Measurements from ENCODE around the gene ATP8B1.

The ATP8B1 gene

DNA sequence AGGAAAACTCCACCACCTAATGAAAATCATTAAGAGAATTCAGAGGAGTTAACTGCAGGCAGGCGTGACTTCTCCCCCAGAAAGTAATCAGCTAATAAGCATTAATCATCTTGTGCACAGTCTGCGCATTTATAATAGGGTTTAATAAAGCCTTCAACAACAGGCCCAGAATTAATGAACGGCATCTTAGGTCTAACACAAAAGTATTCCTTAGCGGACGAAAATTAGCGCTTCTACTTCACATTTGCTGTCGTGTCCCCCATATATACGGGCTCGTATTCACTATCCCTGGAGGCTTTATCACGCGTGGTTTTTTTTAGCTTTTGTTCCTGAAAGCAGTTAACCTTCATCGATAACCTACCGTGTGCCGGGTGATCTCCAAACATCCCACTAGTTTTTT is 1.8 kb downstream of the ATP8B1 start:
- in situ Hi-C loops (cut with HindIII; ENCODE audit: low pct_ligation_motif_present, low pct_unique_long_range_greater_than_20kb, low sequenced_read_pairs) = no loop called here
- DNase-seq = no peak

DNA sequence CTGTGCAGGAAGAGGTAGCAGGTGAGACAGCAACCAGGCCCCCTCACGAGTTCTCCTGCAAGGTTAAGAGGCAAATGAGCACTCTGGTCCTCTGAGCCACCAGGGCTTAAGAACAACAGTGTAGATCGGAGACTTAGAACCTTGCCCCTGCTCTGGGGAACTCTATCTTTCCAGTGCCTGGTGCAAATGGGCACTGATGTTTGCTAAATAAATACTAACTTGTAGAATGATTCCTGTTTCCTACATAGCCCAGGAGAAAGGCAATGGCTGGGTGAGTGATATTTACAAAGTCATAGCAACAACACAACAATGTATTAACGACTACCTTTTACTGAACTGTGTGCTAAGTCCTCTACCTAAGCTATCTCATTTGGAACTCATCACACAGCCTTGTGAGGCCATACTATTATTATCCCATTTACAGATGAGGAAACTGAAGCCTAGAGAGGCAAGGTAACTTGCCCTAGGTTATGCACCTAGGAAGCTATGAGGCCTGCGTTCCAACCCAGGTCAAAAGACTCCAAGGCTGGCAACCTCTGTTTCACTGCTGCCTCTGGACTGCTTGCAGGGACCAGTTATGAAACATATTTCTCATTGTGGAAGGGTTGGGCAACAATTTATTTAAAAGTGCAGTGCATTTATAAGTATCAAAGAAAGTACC is 4.3 kb downstream of the ATP8B1 start:
- no peak for DNase-seq
- in situ Hi-C loops (cut with HindIII; ENCODE audit: low pct_ligation_motif_present, low pct_unique_long_range_greater_than_20kb, low sequenced_read_pairs) = no loop called here

DNA sequence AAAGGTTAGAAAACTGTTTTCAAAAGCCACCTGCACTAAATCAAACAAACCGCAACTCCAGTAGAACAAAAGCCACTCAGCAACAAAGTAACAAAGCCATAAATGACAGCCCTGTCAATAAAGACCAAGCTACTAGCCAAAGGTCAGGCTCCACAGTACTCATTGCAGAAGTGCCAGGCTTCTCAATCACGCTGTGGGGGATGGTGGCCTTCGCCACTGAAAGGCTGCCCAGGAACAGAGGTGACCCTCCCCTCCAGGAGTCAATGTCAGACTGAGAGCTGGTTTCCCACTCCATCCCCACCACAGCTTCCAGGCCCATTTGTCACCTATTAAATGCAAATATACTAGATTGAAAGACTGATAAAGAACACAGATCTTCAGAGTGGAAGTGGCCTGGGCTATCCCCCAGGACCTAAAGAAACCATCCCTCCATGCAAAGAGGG is 5.9 kb downstream of the ATP8B1 start:
- in situ Hi-C loops (cut with HindIII; ENCODE audit: low pct_ligation_motif_present, low pct_unique_long_range_greater_than_20kb, low sequenced_read_pairs) = no loop called here
- no peak for DNase-seq

DNA sequence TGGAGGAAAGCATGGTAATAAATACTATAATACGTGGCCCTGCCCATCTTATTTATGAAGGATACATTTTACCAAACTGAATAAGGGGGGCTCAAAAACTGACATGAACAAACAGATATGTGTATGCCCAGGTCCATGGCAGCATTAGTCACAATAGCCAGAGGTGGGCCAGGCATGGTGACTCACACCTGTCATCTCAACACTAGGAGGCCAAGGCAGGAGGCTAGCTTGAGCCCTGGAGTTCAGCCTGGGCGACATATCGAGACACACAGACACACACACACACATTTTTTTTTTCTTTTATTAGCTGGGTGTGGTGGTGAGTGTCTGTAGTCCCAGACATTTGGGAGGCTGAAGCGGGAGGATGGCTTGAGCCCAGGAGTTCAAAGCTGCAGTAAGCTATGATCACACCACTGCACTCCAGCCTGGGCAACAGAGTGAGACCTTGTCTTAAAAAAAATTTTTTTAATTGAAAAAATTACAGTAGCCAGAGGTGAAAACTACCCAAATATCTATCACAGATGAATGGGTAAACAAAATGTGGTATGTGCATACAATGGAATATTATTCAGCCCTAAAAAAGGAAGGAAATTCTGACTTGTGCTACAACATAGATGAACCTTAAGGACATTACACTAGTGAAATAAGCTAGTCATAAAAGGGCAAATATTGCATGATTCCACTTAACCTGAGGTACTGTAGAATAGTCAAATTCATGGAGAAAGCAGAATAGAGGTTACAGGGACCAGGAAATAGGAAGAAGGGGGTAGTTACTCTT is 8.0 kb downstream of the ATP8B1 start:
- in situ Hi-C loops (cut with HindIII; ENCODE audit: low pct_ligation_motif_present, low pct_unique_long_range_greater_than_20kb, low sequenced_read_pairs) = no loop called here
- DNase-seq = no peak

DNA sequence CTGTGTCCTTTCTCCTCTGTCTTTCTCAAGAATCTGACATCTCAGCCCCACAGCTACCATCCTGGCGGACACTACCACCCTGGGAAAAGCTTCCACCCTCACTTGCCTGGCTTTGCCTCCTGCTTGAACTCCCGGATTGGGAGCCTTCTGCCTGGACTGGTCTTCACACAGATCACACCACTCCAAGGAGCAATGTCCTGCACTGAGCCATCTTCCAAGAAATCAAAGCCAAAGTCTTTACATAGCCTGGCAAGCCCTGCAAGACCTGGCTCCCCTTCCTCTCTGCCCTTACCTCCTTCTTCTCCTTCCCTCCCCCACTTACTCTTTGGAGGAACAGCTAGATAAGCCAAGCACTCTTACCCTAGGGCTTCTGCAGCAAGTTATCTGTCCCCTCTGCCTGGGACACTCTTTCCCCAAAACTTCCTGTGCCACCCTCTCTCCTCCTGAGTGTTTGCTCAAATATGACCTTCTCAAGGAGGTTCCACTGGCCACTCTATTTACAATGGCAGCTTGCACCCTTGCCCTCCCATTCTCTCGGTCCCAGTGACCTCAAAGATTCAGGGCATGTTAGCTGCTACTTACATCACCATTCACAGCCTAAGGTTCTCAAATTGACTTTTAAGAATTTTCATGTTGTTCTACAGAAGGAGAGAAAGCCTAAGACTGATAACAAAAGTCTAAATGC is 9.7 kb downstream of the ATP8B1 start:
- DNase-seq = no peak
- in situ Hi-C loops (cut with HindIII; ENCODE audit: low pct_ligation_motif_present, low pct_unique_long_range_greater_than_20kb, low sequenced_read_pairs) = no loop called here

DNA sequence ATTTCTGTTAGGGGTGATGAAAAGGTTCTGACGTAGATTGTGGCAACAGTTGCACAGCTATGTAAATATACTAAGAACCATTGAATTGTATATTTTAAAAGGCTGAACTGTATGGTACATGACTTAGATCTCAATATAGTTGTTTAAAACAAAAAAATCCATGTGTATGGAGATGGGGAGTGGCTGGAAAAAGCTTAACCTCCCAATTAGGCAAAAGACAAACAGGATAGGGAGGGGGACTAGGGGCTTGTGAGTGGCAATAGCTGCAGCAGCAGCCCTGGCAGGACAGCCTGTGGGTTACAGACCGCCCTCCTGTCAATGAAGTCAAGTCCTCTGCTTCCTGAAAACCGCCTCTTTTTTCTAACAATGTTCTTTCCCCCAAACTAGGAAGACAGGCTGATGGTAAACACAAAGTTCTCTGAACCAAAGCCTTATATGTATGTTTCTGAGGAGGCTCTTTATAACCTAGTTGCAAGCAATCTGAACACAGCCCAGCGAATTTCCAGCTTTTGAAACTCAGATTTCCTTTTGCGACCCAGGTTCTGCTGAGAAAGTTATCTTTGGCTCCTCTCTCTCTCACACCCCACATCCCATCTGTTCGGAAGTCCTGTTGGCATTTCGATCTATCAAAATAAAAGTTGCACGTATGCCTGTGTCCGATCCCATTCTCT is 10.3 kb downstream of the ATP8B1 start:
- in situ Hi-C loops (cut with HindIII; ENCODE audit: low pct_ligation_motif_present, low pct_unique_long_range_greater_than_20kb, low sequenced_read_pairs) = no loop called here

DNA sequence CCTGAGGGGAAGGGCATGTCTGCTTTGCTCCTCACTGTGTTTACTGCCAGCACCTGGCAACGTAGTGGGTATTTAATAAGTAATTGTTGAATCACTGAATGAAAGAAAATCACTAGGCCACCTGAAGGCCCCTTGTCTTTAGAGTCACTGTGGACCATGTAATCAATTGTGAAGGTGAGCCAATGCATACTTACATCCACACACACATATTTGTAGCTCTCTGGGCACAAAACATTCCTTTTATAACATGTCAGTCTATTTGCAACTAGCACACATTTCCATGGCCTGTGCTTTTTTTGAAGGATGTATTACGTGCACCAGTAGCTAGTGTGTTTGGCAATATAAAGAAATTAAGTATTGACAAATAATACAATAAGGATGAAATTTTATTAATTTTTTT is 11.2 kb downstream of the ATP8B1 start:
- in situ Hi-C loops (cut with HindIII; ENCODE audit: low pct_ligation_motif_present, low pct_unique_long_range_greater_than_20kb, low sequenced_read_pairs) = no loop called here
- no peak for DNase-seq

More for the DNA sequence above, 10.3 kb downstream of the ATP8B1 start:
- DNase-seq = no peak

DNA sequence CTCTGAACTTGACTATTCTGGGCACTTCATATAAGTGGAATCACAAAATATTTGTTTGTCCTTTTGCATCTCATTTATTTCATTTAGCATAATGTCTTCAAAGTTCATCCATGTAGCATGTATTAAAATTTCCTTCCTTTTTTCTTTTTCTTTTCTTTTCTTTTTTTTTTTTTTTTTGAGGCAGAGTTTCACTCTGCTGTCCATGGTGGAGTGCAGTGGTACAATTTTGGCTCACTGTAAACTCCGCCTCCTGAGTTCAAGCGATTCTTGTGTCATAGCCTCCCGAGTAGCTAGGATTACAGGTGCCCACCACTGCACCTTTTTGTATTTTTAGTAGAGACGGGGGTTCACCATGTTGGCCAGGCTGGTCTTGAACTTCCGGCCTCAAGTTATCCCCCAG is 11.9 kb downstream of the ATP8B1 start:
- in situ Hi-C loops (cut with HindIII; ENCODE audit: low pct_ligation_motif_present, low pct_unique_long_range_greater_than_20kb, low sequenced_read_pairs) = no loop called here
- no peak for DNase-seq

DNA sequence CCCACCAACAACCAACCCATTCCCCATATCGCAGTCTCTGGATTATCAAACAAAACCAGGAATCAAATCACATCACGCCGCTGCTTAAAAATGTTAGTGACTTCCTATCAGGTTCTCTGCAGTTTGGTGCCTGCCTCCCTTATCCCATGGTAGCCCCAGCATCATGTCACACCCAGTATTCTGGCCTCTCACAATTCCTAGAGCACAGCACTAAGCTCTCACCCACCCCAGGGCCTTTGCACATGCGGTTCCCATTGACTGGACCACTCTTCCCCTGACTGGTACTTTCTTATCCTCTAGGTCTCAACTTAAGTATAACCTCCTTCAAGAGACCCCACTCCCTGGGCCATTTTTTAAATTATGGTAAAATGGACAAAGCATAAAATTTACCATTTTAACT is 12.8 kb downstream of the ATP8B1 start:
- in situ Hi-C loops (cut with HindIII; ENCODE audit: low pct_ligation_motif_present, low pct_unique_long_range_greater_than_20kb, low sequenced_read_pairs) = no loop called here
- DNase-seq = no peak

DNA sequence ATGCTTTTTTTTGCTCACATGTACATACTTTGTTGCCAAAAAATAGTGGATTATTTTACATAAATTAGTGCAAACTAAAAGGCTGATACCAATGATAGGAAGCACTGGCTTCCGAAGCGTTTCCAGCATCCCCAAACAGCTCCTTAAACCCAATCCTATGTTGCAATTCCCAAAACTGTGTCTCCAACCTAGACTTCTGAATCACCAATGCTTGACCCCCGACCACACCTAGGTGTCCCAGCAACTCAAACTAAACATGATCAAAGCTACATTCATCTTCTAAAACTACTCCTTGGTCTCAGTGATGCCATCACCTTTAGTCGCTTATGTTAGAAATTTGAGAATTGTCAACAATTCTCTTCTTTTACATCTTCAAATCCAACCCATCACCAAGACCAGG is 13.4 kb downstream of the ATP8B1 start:
- no peak for DNase-seq
- in situ Hi-C loops (cut with HindIII; ENCODE audit: low pct_ligation_motif_present, low pct_unique_long_range_greater_than_20kb, low sequenced_read_pairs) = no loop called here

DNA sequence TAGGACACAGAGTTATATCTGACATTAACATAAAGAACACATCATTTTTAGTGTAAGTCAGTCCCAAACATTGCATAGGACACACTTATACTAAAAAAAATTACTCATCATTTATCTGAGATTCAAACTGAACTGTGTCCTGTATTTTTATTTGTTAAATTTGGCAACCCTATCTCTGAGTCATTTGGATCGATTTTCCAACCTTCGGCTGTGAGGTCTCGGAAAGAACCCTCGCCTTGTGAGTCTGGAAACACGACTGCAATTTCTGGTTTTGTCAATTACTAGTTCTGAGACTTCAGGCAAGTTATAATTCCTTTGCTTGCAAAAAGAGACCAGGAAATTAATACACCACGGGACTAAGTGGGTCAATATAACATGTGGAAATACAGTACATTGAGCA is 14.0 kb downstream of the ATP8B1 start:
- no peak for DNase-seq
- in situ Hi-C loops (cut with HindIII; ENCODE audit: low pct_ligation_motif_present, low pct_unique_long_range_greater_than_20kb, low sequenced_read_pairs) = no loop called here

DNA sequence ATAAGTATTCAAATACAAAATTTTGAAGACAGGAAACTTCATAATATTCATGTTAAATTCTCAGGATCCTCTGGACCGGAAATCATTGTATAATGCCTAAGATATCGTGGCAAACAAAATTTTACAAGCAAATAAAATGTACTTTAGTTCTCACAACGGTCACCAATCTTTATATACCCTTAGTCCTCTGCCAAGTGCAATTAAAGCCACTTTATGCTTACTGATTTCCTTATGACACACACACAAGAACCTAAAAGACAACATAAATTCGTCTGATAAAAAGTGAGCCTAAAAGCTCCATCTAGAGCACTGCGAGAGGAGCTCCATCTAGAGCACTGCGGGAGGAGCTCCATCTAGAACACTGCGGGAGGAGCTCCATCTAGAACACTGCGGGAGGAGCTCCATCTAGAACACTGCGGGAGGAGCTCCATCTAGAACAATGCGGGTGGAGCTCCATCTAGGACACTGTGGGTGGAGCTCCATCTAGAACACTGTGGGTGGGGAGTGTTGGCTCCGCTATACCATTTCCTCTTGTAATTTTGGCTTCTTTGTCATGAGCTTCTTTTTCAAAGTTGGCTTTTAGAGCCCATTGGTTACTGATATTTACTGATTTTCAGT is 15.9 kb downstream of the ATP8B1 start:
- in situ Hi-C loops (cut with HindIII; ENCODE audit: low pct_ligation_motif_present, low pct_unique_long_range_greater_than_20kb, low sequenced_read_pairs) = no loop called here
- DNase-seq = no peak

DNA sequence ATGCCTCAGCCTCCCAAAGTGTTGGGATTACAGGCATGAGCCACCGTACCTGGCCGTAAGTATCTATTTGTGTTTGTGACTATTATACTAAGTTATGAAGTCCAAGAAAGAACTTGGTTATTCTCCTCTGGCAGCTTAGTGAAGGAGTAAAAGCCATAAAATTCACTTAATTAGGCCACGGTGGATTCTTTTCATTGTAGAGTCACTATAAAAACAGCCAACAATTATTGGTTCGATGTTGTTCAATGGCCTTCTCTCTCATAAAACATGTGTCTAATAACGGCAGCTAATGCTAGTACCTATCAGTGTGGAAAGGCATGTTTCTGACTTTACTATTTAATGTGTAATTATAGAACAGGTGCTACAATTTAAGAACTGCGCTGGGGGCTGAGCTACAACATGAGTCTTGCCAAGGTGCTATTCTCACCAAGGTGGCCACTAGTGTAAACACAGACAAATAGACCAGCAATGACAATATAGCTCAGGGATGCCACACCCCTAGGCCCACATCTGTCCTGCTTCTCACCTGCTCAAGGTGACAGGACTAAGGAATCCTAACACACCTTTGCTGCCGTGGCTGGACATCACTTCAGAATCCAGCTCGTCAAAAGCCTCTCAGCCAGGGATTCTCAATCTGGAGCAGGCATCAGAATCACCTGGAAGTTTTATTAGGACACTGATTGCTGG is 17.2 kb downstream of the ATP8B1 start:
- no peak for DNase-seq
- in situ Hi-C loops (cut with HindIII; ENCODE audit: low pct_ligation_motif_present, low pct_unique_long_range_greater_than_20kb, low sequenced_read_pairs) = no loop called here

DNA sequence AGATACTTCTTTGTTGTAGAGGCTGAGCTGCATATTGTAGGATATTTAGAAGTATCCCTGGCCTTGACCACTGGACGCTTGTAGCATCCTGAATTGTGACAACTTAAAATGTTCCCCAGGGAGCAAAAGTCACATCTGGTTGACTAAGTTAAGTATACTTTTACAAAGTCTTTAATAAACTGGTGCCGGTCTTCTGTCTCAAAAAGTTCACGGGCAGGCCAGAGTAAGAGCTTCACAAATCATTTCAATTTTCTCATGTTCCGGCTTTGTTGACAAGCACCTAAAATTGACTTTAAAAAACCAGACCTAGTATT is 18.4 kb downstream of the ATP8B1 start:
- in situ Hi-C loops (cut with HindIII; ENCODE audit: low pct_ligation_motif_present, low pct_unique_long_range_greater_than_20kb, low sequenced_read_pairs) = no loop called here

DNA sequence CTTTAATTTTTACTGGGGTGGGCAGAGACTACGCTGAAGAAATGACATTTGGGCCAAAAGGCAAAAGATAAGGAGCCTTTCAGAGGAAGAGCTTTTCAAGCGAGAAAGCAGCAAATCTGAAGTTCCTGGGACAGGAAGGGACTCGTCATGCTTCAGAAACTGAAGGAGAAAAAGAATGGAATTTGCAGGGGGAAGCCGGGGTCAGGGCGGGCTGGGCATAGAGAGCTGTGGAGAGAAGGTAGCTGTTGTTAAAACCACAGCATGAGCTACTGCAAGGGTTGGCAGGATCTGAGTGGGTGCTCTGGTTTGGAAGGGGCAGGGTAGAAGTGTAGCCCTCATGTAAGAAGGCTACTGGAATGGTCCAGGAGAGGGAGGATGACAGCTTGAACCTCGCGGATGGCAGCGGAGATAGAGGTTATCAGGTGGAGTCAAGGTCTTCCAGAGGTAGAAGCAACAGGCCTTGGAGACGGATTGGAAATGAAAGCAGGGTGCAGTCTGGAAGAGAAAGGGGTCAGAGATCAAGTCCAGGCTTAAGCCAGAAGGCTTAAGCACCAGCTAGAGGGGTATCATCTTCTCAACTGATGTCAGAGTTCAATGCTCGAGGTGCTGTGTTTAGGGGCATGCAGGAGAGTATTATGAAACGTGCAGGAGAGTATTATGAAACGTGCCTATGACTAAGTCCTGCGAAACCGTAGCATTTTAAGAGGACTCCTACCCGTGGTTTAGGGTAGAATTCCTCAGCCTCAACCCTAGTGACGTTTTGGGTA is 18.9 kb downstream of the ATP8B1 start:
- in situ Hi-C loops (cut with HindIII; ENCODE audit: low pct_ligation_motif_present, low pct_unique_long_range_greater_than_20kb, low sequenced_read_pairs) = no loop called here
- peak; percentile 49 for DNase-seq

More for the DNA sequence above, 18.4 kb downstream of the ATP8B1 start:
- no peak for DNase-seq

DNA sequence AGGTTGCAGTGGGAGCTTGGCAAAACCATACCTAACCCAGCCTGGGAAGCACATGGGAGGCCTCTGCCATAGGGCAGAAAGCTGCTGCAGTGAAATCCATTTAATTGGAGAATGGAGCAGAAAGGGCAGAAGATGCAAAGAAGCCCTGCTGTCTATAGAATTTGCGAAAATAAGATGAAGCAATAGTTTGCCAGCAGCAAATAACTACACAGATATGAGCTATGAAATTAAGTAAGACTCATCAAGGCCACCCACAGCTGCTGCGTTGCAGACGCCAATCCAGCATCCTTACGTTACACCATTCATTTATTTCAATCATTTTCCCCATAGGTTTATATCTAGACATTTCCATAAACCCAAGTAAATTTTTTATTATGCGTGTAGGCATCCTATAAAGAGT is 21.1 kb downstream of the ATP8B1 start:
- in situ Hi-C loops (cut with HindIII; ENCODE audit: low pct_ligation_motif_present, low pct_unique_long_range_greater_than_20kb, low sequenced_read_pairs) = no loop called here
- no peak for DNase-seq

DNA sequence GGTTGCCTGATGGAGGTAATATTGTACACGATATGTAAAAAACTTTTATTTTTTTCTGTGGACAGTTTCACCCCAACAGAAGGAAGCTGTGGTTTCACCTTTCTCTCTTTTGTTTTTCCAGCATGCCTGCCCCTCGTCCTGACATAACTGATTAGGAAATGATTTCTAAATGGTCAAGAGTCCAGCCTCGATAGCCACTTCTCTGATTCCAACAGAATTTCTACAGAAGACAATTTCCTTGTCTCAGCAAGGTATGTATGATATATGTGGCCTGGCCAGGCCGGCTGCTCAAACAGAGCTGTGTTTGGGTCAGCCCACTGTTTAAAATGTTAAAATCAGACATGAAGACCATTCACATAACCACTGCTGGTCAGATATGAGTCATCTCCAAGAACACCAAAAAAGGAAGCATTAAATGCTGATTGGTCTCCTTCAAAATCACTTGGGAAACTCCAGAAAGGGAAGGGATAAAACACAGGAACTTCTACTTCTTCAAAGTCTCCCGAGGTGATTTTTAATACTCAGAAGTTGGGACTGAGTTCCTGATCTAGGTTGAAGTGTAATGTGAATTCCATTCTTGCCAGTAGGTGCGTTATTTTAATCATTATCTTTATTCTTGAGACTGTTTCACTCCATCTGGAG is 22.3 kb downstream of the ATP8B1 start:
- in situ Hi-C loops (cut with HindIII; ENCODE audit: low pct_ligation_motif_present, low pct_unique_long_range_greater_than_20kb, low sequenced_read_pairs) = no loop called here
- DNase-seq = peak; percentile 77
